HepG2 (cell line): ENCODE results near the gene THADA. TPM values are rescaled to one million over a fixed set of nuclear protein-coding genes. Genes with fewer than 3 reads are reported as not detected.

ENCODE experiments used
- CBX5 ChIP-seq: sonication (generic); formaldehyde crosslinking; IDR thresholded peaks from 2 replicates; pipeline ENCODE4 v1.4.0; 2020; ENCODE audit warnings: missing genetic modification reagents, borderline replicate concordance
- CEBPB ChIP-seq: IDR thresholded peaks from 2 replicates; pipeline ENCODE4 v1.6.1; 2011; ENCODE audit warnings: low read depth, low read length, improper control_type of control experiment, borderline replicate concordance
- FOXP1 ChIP-seq, 2 experiments: fragments of 450-650 bp in 1 of 2; IDR thresholded peaks; 2 replicates each; pipeline ENCODE4 v1.6.1; 2017 to 2018; ENCODE audit warnings: antibody characterized with exemption in 1 of 2
- HNRNPUL1 ChIP-seq: fragments of 200-400 bp; formaldehyde crosslinking; IDR thresholded peaks from 2 replicates; pipeline ENCODE4 v1.6.1; 2017; ENCODE audit warnings: low read depth, mild to moderate bottlenecking, low read length, moderate library complexity
- KLF6 ChIP-seq: IDR thresholded peaks from 2 replicates; pipeline ENCODE4 v1.8.0; 2016; ENCODE audit warnings: missing biosample characterization, missing genetic modification reagents
- LCORL ChIP-seq, 2 experiments: fragments of 450-650 bp in 1 of 2; sonication (generic) in 1 of 2; formaldehyde crosslinking in 1 of 2; IDR thresholded peaks; 2 replicates each; pipeline versions ENCODE4 v1.5.0 to v1.6.1; 2017 to 2020; ENCODE audit warnings: antibody characterized with exemption in 1 of 2, missing genetic modification reagents in 1 of 2
- NR1H2 ChIP-seq: sonication (generic); formaldehyde crosslinking; IDR thresholded peaks from 2 replicates; pipeline ENCODE4 v1.8.1; 2022; ENCODE audit warnings: low read depth, missing genetic modification reagents, borderline replicate concordance
- SIN3A ChIP-seq: IDR thresholded peaks from 2 replicates; pipeline ENCODE4 v1.6.1; 2011; ENCODE audit warnings: low read depth, mild to moderate bottlenecking, control low read depth, low read length, borderline replicate concordance
- ZNF264 ChIP-seq: sonication (generic); formaldehyde crosslinking; IDR thresholded peaks from 2 replicates; pipeline ENCODE4 v1.4.0; 2020; ENCODE audit warnings: missing genetic modification reagents
- ZNF512B ChIP-seq: sonication (generic); formaldehyde crosslinking; IDR thresholded peaks from 2 replicates; pipeline ENCODE4 v1.5.1; 2020; ENCODE audit warnings: missing genetic modification reagents, mild to moderate bottlenecking, borderline replicate concordance
- ZNF513 ChIP-seq: sonication (generic); formaldehyde crosslinking; conservative IDR thresholded peaks from 2 replicates; pipeline ENCODE4 v1.5.0; 2020; ENCODE audit warnings: missing genetic modification reagents
- ZNF792 ChIP-seq: IDR thresholded peaks from 2 replicates; pipeline ENCODE4 v1.6.1; 2016
- polyA plus RNA-seq, 8 experiments: library from polyadenylated mRNA; depleted of rRNA in 3 of 8; stranded (reverse) in 7 of 8; unstranded in 1 of 8; fragments of >200 nt; fragmentation: Illumina TruSeq in 4 of 8; extraction: Trizol in 4 of 8; gene quantifications; 2 replicates each; pipeline versions ENCODE4 v1.2.1 to v1.2.3, GENCODE V29; 2011 to 2016; ENCODE audit warnings: low read depth in 4 of 8, missing spikeins in 1 of 8, mixed read lengths in 1 of 8; ENCODE audit not compliant: insufficient read depth in 1 of 8
- total RNA-seq, 5 experiments: library from RNA; depleted of rRNA; stranded (reverse); fragments of >200 nt; fragmentation: Illumina TruSeq; extraction: Trizol; gene quantifications; 2 replicates each; pipeline ENCODE4 v1.2.3, GENCODE V29; 2016; ENCODE audit warnings: low read depth in 1 of 5
- TF ChIP-seq, protein P1 (sequence below): fragments of 450-650 bp; IDR thresholded peaks from 2 replicates; pipeline ENCODE4 v1.6.1; 2016
- TF ChIP-seq, protein P2 (sequence below): sonication (generic); formaldehyde crosslinking; conservative IDR thresholded peaks from 2 replicates; pipeline ENCODE4 v1.8.0; 2022; ENCODE audit warnings: mild to moderate bottlenecking, moderate library complexity, missing genetic modification reagents
- TF ChIP-seq, protein P3 (sequence below): sonication (generic); formaldehyde crosslinking; IDR thresholded peaks from 2 replicates; pipeline ENCODE4 v1.4.0; 2020; ENCODE audit warnings: mild to moderate bottlenecking, missing genetic modification reagents
- TF ChIP-seq, protein P4 (sequence below): IDR thresholded peaks from 2 replicates; pipeline ENCODE4 v1.6.1; 2012; ENCODE audit warnings: low read depth, low read length, improper control_type of control experiment

The THADA gene
- total and polyA plus RNA-seq, 2 of the 13 experiments (the other 11 are each of a cell fraction or from before 2014, with no cell fraction given): 12.7 to 21.7 TPM

DNA sequence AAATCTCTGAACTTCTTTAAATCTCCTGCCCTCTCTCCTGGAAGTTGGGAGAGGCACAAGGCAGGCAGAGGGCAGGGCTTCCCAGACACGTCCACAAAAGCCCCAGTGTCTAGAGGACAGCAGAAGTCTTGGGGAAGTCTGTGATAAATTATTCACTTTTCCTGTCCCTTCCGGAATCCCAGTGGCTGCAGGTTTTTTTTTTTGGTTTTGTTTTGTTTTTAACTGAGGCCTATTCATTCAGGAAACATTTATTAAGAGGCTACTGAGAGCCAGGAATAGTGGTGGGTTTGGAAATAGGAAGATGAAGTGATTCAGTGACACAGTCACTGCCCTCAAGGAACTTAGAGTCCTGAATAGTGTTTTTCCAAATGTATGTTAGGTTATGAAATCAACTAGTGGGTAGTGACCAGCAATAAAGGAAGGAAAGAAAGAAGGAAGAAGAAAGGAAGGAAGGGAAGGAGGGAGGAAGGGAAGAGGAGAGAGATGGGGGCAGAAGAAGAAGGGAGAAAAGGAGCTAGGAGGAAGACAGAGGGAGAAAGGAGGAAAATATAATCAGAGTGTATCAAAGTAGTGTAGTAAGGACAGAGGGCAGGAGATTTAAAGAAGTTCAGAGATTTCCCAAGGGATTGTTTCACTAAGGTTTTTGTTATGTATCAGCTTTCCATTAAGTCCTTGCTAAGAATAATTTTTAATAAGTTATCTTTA lies 270.6 kb downstream of the THADA start (continued):
- TF ChIP-seq ZNF512B (CRISPR knock-in tag) (no peak), NR1H2 (CRISPR knock-in tag) (no peak), CEBPB (no peak), CBX5 (CRISPR knock-in tag) (no peak), ZNF513 (CRISPR knock-in tag) (no peak), ZNF264 (CRISPR knock-in tag) (no peak), ZNF792 (no peak), LCORL (IDR thresholded peaks at IDR 0.05) (no peak), LCORL (CRISPR knock-in tag; IDR thresholded peaks at IDR 0.05) (no peak), KLF6 (CRISPR knock-in tag) (no peak), HNRNPUL1 (no peak), FOXP1 (IDR thresholded peaks at IDR 0.05) (0 out of 2 replicates have a peak, but pooled peaks have one; percentile 33), FOXP1 (CRISPR knock-in tag; IDR thresholded peaks at IDR 0.05) (no peak), SIN3A (no peak)
- TF ChIP-seq, protein P1, sequence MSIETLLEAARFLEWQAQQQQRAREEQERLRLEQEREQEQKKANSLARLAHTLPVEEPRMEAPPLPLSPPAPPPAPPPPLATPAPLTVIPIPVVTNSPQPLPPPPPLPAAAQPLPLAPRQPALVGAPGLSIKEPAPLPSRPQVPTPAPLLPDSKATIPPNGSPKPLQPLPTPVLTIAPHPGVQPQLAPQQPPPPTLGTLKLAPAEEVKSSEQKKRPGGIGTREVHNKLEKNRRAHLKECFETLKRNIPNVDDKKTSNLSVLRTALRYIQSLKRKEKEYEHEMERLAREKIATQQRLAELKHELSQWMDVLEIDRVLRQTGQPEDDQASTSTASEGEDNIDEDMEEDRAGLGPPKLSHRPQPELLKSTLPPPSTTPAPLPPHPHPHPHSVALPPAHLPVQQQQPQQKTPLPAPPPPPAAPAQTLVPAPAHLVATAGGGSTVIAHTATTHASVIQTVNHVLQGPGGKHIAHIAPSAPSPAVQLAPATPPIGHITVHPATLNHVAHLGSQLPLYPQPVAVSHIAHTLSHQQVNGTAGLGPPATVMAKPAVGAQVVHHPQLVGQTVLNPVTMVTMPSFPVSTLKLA: 0 out of 2 replicates have a peak, but pooled peaks have one; percentile 11
- TF ChIP-seq, protein P2, sequence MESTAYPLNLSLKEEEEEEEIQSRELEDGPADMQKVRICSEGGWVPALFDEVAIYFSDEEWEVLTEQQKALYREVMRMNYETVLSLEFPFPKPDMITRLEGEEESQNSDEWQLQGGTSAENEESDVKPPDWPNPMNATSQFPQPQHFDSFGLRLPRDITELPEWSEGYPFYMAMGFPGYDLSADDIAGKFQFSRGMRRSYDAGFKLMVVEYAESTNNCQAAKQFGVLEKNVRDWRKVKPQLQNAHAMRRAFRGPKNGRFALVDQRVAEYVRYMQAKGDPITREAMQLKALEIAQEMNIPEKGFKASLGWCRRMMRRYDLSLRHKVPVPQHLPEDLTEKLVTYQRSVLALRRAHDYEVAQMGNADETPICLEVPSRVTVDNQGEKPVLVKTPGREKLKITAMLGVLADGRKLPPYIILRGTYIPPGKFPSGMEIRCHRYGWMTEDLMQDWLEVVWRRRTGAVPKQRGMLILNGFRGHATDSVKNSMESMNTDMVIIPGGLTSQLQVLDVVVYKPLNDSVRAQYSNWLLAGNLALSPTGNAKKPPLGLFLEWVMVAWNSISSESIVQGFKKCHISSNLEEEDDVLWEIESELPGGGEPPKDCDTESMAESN: no peak
- TF ChIP-seq, protein P3, sequence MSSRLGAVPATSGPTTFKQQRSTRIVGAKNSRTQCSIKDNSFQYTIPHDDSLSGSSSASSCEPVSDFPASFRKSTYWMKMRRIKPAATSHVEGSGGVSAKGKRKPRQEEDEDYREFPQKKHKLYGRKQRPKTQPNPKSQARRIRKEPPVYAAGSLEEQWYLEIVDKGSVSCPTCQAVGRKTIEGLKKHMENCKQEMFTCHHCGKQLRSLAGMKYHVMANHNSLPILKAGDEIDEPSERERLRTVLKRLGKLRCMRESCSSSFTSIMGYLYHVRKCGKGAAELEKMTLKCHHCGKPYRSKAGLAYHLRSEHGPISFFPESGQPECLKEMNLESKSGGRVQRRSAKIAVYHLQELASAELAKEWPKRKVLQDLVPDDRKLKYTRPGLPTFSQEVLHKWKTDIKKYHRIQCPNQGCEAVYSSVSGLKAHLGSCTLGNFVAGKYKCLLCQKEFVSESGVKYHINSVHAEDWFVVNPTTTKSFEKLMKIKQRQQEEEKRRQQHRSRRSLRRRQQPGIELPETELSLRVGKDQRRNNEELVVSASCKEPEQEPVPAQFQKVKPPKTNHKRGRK (CRISPR knock-in tag): peak; percentile 97
- TF ChIP-seq, protein P4, sequence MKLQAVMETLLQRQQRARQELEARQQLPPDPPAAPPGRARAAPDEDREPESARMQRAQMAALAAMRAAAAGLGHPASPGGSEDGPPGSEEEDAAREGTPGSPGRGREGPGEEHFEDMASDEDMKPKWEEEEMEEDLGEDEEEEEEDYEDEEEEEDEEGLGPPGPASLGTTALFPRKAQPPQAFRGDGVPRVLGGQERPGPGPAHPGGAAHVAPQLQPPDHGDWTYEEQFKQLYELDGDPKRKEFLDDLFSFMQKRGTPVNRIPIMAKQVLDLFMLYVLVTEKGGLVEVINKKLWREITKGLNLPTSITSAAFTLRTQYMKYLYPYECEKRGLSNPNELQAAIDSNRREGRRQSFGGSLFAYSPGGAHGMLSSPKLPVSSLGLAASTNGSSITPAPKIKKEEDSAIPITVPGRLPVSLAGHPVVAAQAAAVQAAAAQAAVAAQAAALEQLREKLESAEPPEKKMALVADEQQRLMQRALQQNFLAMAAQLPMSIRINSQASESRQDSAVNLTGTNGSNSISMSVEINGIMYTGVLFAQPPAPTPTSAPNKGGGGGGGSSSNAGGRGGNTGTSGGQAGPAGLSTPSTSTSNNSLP: no peak
